GM12865 (cell line): ENCODE measurements around the gene AOPEP.

Source experiments
- DNase-seq: peaks from one replicate; pipeline ENCODE4 v3.0.0; 2010; ENCODE audit warnings: low read depth
- H3K4me3 ChIP-seq: 2 replicates; pipeline ENCODE4 v1.5.1; 2011; ENCODE audit warnings: mild to moderate bottlenecking, low read depth, low read length, control low read depth
- CTCF ChIP-seq: IDR thresholded peaks from 2 replicates; pipeline ENCODE4 v1.5.1; 2011; ENCODE audit warnings: low read length, control low read depth, low read depth, inconsistent platforms; ENCODE audit not compliant: insufficient read depth; ENCODE audit errors: missing control alignments

AOPEP gene

GRCh38 chr9:94911986-94912635, 185.6 kb downstream of the AOPEP start:
- no peak for DNase-seq

GRCh38 chr9:94912700-94913249, 186.3 kb downstream of the AOPEP start:
- no peak for TF ChIP-seq CTCF
- H3K4me3 ChIP-seq, result no peak overlapping the region

More at GRCh38 chr9:94911986-94912635, 185.6 kb downstream of the AOPEP start:
- H3K4me3 ChIP-seq, result no peak overlapping the region
- no peak for TF ChIP-seq CTCF

GRCh38 chr9:94913550-94913949, 187.1 kb downstream of the AOPEP start:
- no peak for DNase-seq
- H3K4me3 ChIP-seq, result no peak overlapping the region
- TF ChIP-seq CTCF, result no peak

More at GRCh38 chr9:94912700-94913249, 186.3 kb downstream of the AOPEP start:
- no peak for DNase-seq

- no peak for TF ChIP-seq CTCF
- H3K4me3 ChIP-seq, result no peak overlapping the region
- no peak for DNase-seq
Measured at GRCh38 chr9:94915476-94916450, 189.3 kb downstream of the AOPEP start.

- no peak for TF ChIP-seq CTCF
- no peak for DNase-seq
- H3K4me3 ChIP-seq, result no peak overlapping the region
Measured at GRCh38 chr9:94916956-94917355, 190.5 kb downstream of the AOPEP start.

- DNase-seq, result peak; percentile 60
- peak; percentile 12 for TF ChIP-seq CTCF
- H3K4me3 ChIP-seq, result no peak overlapping the region
Measured at GRCh38 chr9:94918038-94918753, 191.7 kb downstream of the AOPEP start.
